ENCODE measurements around the gene STK10. TPM values are rescaled to one million over a fixed set of nuclear protein-coding genes. Genes with fewer than 3 reads are reported as not detected.
A peak's percentile ranks its signal among the peaks of the same experiment; 100 is the strongest.

Gene STK10
- polyA plus RNA-seq, 10 donors, result 15.5 to 26.8 (median 19.1) TPM

DNA sequence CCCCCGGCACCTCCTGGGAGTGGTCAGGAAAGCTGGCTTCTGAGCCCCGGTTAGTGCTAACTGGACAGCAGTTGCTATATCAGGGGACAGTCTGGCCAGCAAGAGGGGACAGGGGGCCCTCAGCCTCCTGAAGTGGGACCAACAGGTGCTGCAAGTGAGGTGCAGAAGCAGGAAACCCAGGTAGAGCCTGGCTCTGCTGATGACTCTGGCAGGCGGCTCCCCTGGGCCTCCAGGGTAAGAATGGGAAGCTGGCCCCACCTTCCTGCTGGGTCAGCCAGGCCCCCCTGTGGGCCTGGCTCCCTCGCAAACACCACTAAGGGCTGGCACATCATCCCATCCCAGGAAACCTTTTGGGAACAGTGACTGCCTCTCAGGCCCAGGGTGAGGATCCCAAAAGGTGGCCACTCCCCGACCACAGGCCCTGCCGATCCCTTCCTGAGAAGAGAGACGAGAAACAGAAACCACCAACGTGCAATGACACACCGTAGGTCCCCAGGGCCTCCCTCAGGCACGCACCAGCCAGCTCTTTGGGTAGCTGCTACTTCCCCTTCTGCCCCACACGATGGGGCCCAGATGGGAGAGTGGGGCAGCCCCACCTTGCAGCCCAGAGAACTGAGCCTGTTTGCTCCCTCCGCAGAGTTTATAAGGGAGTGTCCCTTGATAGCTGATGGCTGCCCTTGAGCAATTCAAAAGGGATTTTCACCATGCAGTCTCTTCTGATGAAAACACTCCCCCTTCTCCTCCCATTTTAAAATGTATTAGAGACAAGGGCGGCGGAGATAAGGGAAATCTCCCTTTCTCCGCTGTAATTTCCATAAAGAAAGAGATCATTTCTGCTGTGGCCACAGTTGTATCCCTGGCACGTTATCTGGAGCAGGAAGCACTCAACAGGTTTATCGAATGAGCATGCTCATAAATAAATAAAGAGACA lies 76.8 kb downstream of the STK10 start:
- peak in 1 of 3 donors; percentile 59 for DNase-seq

DNA sequence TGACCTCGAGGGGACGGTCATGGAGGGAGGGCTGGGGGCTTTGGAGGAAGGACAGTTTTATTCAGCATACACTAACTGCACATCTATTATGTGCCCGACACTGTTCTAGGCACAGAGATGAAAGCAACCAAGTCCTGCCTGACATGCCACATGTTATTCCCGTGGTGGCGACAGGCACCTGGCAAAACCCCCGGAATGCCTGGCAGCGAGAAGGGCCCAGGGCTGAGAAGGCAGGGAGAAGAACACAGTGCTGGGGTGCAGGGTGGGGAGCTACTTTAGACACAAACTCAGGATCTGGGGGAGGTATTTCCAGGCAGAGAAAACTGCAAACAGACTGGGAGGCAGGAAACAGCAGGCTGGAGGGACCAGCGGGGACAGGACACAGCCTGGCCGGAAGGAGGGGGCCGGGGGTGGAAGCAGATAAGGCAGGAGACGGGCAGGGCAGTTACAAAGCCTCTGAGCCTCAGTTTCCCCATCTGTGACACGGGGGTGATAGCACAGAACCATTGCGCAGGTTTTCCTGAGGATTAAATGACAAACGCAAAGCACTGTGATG lies 77.7 kb downstream of the STK10 start:
- DNase-seq, result no peak

DNA sequence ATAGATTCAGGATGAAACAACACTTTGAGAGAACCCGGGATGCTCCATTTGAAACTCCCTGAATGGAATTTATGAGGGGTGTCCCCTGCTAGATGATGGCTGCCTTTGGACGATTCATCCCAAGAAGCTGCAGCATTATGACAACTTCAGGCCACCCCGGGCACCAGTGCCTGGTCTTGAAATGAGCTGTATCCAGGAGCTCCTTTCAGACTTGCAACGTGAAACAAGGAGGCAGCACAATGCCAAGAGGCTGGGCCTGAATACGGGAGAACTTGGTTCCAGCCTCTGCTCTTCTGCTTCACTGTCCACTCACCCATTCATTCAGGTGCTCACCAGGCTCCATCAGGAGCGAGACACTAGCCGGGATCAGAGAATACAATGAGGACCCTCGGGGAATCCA lies 78.3 kb downstream of the STK10 start:
- no peak for DNase-seq

DNA sequence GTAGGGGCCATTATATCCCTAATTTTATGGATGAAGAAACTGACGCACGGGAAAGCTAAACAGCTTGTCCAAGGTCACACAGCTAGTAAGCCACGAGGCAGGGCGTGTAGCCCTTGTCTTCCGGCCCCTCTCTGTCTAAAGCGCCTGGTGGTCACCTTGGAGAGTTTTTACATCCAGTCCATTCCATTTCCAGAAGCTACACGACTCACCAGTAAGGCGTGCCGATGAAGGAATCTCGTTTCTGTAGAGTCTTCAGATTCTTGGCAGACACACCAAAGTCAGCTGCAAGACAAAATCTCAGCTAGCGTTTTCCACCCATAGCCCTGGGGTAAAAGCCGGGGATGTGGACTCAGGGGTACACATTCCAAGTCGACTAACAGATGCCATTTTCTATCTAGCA lies 80.5 kb downstream of the STK10 start:
- peak; percentile 52 to 78 (median 75) for DNase-seq

DNA sequence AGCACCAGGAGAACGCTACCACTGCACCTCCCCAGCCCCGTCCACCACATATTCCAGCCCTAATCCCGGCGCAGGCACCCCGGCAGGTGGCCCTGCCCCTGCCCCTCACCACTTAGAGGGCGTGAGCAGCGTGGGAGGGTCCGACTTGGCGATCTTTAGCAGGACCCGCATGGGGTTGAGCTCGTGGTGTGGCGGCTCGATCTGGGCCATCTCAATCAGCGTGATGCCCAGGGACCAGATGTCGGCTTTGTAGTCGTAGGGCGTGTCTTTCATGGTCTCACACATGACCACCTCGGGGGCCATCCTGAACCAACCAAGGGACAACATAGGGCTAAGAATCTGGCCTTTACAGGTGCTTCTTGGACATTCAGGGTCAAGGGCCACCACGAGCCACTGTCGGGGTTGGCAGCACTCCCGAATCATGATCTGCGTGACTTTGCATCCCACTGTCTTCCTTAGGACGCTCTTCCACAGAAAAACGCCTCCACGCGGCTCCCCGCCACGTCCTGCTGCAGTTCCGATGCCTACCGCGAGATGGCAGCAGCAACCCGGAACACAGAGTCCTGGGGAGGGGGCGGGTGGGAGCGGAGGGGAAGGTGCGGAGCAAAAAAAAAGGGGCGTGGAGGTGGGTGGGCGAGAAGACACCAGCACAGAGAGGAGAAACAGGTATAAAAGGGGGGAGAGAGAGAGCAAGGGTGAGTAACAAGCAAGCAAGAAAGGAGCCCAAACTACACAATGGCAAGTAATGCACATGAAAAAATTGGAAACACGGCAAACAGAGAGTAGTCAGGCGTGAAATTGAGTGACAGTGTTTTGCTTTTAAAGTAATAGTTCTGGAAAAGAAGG lies 81.3 kb downstream of the STK10 start:
- peak in 2 of 3 donors; percentile 73 to 87 for DNase-seq

DNA sequence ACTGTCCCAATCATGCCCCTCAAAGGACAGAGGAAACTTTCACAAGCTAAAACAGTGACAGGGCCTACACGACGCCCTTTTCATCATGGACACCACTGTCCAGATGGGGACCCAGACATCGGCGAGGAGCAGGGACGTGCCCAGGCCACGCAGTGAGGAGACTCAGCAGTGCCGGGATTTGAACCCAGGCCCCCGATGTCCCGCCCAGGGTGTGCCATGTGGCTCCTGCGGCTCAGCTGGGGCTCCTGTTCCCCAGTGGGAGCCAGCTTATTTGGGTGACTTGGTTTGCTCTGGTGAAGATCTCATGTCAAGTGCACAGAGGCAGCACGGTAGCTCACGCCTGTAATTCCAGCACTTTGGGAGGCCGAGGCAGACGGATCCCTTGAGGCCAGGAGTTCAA lies 82.2 kb downstream of the STK10 start:
- DNase-seq, result no peak

DNA sequence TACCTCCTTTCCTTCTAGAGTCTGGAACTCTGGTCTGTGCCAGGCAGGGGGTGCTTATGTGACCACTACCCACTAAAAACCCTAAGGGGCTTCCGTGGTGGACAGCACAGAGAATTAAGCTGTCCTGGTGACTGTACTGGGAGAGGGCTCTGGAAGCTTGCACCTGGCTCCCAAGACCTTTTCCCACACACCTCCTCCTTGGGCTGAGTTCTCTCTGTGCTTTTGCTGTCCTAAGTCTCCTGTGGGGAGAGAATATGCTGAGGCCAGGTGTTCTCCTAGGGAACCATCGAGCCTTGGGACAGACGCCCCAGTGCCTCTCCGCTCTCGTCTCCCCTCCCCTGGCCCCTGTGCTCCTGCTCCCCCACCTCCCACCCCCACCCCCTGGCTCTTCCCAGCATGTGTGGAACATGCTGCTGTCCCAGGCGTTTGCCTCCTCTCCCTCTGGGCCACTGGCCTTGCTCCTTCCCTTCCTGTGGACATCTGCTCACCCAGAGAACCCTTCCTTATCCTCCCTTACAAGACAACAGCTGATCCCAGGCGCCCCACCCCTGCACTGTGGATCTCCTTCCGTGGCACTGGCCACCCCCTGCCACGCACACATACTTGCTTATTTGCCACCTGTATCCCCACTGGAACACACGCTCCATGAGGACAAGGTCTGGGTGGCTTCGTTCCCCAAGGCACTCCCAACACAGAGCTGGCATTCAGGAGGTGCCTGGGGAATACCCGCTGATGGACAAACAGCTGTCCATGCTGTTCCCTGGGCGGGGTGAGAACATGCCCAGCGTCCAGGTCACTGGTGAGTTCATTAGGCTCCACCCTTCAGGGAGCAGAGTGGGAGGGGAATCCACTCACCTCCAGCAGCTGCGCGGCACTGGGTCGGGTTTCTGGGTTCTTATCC lies 83.0 kb downstream of the STK10 start:
- DNase-seq, result no peak

DNA sequence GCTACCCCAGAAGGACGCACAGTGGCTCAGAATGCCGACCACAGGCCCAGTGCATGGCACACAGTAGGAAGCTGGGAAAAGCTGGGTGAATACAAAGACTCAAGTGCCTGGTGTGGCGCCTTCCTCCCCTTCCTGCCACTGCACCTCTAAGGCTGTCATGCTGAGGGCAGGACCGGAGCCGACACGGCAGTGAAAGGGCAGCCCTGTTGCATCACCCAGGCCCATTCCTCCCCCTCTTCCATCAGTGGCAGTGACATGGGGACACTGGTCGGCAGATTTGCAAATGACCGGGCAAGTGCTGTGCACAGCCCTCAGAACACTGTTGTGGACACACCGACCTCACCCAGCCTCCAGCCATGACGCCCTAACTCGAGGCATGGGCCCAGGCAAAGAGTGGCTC lies 84.0 kb downstream of the STK10 start:
- DNase-seq, result no peak

DNA sequence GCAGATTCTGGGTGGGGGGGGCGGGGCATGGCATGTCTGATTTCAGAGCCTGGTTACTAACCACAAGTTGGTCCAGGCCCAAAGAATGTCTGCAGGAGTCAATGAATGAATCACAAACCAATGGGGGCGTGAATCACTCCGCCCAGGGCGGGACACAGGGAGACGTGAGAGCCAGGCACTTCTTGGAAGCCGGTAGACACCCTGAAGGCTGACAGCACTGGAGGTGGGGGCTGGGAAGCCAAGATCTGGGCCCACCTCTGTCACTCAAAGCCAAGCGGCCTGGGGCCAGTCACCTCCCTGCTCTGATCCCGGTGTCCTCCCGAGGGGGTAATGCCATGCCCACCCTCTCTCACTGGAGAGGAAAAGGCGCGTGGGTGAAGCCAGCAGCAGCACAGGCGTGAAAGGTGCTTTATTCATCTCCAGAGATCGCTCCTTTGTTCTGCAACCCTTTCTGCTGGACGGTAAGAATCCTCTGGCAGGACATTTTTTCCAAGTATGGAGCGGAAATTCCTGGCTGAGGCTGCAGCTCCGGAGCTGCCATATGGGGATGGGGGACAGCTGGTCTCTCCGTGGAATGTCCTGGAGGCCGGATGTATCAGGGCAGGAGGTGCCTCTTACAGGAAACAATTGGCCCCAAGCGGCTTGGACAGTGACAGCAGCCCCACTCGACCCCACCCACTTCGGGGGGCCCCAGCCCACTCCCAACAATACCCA lies 85.0 kb downstream of the STK10 start:
- DNase-seq, result peak; percentile 65 to 95 (median 86)

DNA sequence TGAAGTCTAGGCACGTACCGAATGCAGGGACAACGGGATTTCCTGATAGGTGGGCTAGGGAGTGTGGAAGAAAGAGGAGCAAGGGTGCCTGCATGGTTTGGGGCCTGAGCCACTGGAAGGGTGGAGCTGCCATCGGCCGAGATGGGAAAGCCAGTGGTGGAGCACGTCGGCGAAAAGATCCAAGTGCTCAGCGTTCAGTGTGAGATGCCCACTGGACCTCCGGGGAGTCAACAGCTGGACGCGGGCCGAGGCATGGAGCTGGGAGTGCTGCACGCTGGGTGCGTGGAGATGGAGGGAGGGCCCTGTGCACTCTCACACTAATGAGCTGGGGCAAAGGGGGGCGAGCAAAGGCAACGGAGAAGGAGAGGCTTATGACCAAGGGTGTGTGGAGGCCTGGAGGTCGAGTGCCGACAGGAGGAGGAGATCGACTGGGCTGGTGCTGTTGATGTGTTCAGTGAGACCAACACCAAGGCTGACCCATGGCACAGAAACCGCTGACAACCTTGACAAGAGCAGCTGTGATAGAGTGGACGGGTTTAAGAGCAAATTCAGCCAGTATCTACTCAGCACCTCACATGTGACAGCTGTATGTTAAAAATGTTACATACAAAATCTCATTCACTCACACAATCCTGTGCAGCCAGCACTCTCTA lies 85.7 kb downstream of the STK10 start:
- no peak for DNase-seq

DNA sequence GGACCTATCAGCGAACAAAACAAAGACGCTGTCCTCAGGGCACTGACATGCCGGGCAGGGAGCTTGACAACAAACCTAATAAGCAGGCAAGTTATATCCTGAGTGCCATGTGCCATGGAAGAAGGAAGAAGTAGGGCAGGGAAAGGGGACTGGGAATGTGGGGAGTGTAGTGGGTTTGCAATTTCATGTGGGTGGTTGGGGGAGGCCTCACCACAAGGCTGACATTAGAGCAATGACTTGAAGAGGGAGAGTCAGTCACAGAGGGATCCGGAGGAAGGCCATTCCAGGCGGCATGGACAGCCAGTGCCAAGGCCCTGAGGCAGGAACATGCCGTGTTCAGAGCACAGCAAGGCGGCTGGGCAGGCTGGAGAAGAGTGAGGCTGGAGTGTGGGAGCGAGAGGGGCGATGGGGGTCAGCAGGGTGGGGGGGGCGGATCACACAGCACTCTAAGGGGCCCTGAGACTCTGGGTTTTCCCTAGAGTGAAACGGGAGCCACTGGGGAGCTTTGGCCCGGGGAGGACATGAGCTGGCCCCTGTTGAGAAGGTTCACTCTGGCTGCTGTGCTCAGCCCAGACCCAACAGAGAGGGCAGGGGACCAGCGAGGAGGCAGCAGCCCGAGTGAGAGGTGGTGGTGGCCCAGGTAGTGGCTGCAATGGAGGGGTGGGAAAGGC lies 86.3 kb downstream of the STK10 start:
- DNase-seq, result no peak

DNA sequence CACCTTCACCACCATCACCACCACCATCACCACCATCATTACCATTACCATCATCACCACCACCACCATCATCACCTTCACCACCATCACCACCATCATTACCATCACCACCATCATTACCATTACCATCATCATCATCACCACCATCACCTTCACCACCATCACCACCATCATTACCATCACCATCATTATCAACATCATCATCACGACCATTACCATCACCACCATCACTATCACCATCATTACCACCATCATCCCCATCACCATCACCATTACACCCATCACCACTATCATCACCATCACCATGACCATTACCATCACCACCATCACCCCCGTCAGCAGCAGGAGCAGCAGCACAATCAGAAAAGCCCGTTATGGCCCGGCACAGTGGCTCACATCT lies 89.1 kb downstream of the STK10 start:
- DNase-seq, result no peak

DNA sequence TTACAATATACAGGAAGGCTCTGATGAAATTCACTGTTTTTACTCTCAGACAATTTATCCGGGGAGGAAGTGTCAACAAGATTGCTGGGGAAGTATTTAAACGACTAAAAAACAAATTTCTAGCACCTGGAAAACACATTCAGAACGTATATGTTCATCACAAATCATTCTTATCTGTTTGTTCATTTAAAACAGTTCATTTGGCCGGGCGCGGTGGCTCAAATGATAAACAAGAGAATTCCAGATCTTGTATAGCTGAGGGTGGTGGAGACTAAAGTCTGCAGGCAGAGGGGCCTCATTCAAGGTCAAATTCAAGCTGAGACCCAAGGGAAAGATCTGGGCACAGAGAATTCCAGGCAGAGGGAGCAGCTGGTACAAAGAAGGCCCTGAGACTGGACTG lies 90.0 kb downstream of the STK10 start:
- no peak for DNase-seq

DNA sequence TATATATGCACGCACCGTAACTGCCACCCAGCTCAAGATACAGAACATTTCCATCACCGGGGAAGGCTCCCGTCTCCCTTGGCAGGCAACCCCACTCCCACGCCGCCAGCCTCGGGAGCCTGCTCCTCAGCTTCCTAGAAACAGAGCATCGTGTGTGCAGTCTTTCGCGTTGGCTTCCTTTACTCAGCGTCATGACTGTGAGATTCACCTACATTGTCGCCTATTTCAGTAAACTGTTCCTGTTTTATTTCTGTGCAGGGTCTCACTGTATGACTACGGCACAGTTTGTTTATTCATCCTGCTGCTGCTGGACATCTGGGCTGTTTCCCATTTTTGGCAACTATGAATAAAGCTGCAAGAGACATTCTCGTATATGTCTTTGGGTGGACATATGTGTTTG lies 90.7 kb downstream of the STK10 start:
- DNase-seq, result peak in 1 of 3 donors; percentile 71

DNA sequence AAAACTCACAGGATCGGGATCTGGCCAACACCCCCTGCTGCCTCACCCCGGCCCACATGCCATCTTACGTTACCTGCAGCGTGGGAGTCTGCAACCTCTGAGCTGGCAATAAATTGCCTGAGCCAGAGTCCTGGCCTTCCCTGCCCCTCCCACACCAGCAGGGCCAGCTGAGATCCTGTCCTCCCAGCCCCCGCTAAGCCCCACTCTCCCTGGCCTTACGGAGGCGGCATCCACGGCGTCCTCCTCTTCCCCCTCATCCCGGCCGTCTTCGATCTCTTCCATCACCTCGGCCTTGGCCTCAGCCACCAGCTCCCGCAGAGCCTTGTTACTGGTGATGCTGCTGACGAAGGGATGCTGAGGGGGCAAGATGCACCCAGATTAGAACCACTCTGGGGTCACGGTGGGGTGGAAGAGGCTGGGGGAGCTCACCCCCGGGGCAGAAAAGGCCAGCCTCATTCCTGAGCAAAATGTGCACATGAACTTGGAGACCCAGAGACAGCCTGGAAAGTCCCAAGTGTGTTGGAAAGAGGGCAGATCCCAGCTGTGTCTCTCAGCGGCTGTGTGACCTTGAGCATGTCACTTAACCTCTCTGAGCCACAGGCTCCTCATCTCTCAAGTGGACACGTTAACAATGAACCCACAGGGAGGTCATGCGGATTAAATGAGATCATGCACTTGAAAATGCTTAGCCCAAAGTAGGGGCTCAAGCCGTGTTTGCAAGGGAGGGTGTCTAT lies 91.7 kb downstream of the STK10 start:
- no peak for DNase-seq

DNA sequence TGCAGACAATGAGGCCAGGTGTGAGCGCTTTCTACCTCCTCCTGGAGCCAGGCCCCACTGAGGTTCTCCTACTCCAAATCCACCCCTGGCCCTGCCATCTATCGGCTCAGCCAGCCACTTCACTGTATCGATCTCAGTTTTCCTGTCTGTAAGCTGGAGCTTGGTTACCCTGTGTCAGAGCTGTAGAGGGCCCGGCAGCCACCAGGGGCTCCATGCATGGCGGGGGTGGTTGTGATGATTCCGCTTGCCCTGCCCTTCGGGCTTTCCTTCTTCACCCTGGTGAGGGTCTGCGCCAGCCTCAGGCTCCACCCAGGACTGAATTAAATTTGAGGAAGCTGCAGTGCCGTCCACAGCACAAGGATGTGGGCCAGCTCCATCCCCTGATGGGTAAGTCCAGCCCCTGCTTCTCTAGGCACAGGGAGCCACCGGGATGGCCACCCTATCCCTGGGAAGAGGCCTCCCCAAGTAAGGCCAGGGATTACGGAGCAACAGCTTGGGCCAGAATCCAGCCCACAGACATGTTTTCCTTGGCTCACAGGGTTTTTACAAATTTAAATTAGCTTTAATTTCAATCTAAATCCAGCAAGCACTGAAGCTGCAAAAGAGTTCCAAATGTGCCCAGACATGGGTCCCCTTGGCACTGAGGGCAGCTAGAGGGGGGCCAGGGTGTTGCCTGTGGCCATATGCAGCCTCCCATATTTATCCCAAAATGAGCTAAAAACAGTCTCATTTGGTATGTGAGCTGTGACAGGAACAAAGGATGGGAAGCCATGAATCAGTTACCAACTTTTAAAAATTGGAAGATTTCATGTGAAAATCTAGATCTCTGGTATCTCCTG lies 92.4 kb downstream of the STK10 start:
- DNase-seq, result no peak

DNA sequence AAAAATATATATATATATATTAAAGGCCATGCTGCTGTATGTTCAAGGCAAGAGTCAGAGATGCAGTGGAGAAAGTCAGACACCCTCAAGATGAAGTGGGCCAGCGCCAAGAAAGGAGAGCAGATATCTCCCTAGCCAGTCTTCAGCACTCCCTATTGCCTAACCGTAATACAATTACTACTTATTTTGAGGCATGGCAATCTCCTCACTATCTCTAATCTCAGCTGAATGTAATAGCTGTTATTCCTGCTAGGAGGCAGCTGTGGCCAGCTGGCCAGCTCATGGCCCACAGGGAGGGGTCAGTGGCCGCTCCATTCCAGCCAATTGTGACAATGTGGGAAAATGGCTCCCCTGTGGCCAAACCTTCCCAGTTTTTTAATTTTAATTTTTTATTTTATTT lies 94.1 kb downstream of the STK10 start:
- no peak for DNase-seq

DNA sequence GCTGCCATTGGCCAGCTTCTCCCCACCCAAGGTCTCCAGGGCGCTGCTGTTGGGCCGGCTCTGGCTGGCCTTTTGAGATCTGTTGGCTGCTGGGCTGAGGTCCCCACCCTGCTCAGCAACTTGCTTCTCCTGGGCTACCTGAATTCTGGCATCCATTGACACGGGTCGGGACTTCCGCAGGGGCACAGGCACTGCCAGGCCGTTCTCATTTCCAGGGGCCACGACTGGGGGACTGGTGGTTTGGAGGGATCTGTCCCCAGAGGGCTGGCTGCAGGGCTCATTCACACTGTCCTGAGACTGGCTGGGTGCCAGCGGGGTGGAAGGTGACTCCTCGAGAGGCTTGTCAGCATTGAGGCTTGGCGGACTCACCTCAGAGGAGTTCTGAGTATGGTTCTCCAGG lies 94.5 kb downstream of the STK10 start:
- no peak for DNase-seq
